Fibroblast of mammary gland (primary cell): ENCODE results near the gene RUSC1.
"Not testable (repeated sequence)": the region's sequence is repeated elsewhere in the genome, so short reads cannot be mapped to it uniquely, and the experiment has no call there.

Source experiments
- DNase-seq: peaks from one replicate; pipeline ENCODE4 v3.0.0-alpha.2; 2010; ENCODE audit warnings: low read depth
- H3K4me3 ChIP-seq: 2 replicates; pipeline ENCODE4 v1.5.1; 2011; ENCODE audit warnings: low read depth, mild to moderate bottlenecking, low read length, moderate library complexity; ENCODE audit not compliant: control insufficient read depth
- CTCF ChIP-seq: conservative IDR thresholded peaks from 2 replicates; pipeline ENCODE4 v1.5.1; 2011; ENCODE audit warnings: low read depth, low read length, inconsistent platforms; ENCODE audit not compliant: control insufficient read depth, insufficient read depth

The RUSC1 gene

GRCh38 chr1:155286544-155286943 is 34.1 kb upstream of the RUSC1 start:
- no peak for DNase-seq
- TF ChIP-seq CTCF, result no peak

GRCh38 chr1:155287987-155288543 is 32.6 kb upstream of the RUSC1 start:
- DNase-seq, result no peak
- H3K4me3 ChIP-seq, result no peak overlapping the region
- no peak for TF ChIP-seq CTCF

More at GRCh38 chr1:155286544-155286943, 34.1 kb upstream of the RUSC1 start:
- H3K4me3 ChIP-seq, result no peak overlapping the region

GRCh38 chr1:155291006-155291405 is 29.7 kb upstream of the RUSC1 start:
- DNase-seq, H3K4me3 ChIP-seq: not testable (repeated sequence)

- no peak overlapping the region for H3K4me3 ChIP-seq
- no peak for TF ChIP-seq CTCF
- no peak for DNase-seq
Measured at GRCh38 chr1:155293086-155293749, 27.5 kb upstream of the RUSC1 start.

GRCh38 chr1:155294520-155295182 is 26.0 kb upstream of the RUSC1 start:
- H3K4me3 ChIP-seq, result no peak overlapping the region
- DNase-seq, result no peak
- no peak for TF ChIP-seq CTCF

- no peak overlapping the region for H3K4me3 ChIP-seq
- no peak for TF ChIP-seq CTCF
- no peak for DNase-seq
Measured at GRCh38 chr1:155295183-155295941, 25.3 kb upstream of the RUSC1 start.

- no peak for TF ChIP-seq CTCF
- no peak overlapping the region for H3K4me3 ChIP-seq
- no peak for DNase-seq
Measured at GRCh38 chr1:155295942-155296267, 24.8 kb upstream of the RUSC1 start.
